HL-60 (cell line): Measurements from ENCODE around the gene FARP2.

Experiments used
- DNase-seq, 2 experiments: peaks; one replicate each; pipeline ENCODE4 v3.0.0-alpha.2; 2010 to 2020; ENCODE audit warnings: low read depth in 1 of 2, low spot score in 1 of 2
- H3K27ac ChIP-seq: fragments of 250-450 bp; sonication (Bioruptor Pico); replicated peaks from 2 replicates; pipeline ENCODE4 v1.5.1; 2020; ENCODE audit warnings: mild to moderate bottlenecking, moderate library complexity
- H3K27me3 ChIP-seq: fragments of 250-450 bp; sonication (Bioruptor Pico); 2 replicates; pipeline ENCODE4 v1.5.1; 2021; ENCODE audit warnings: mild to moderate bottlenecking, moderate library complexity; ENCODE audit not compliant: insufficient read depth, poor library complexity, severe bottlenecking
- H3K4me3 ChIP-seq: replicated peaks from 2 replicates; pipeline ENCODE4 v1.5.1; 2011; ENCODE audit warnings: mild to moderate bottlenecking, control low read depth, low read length; ENCODE audit not compliant: insufficient read depth
- CTCF ChIP-seq: IDR thresholded peaks from one replicate; pipeline ENCODE4 v1.5.1; 2011; ENCODE audit warnings: low read length, control low read depth, inconsistent platforms; ENCODE audit not compliant: insufficient read depth
- GABPA ChIP-seq: IDR thresholded peaks from 2 replicates; pipeline ENCODE4 v1.6.1; 2012; ENCODE audit warnings: low read depth
- POLR2AphosphoS5 ChIP-seq: IDR thresholded peaks from 2 replicates; pipeline ENCODE4 v1.6.1; 2012; ENCODE audit warnings: low read depth
- REST ChIP-seq: IDR thresholded peaks from 2 replicates; pipeline ENCODE4 v1.6.1; 2012; ENCODE audit warnings: low read depth; ENCODE audit not compliant: insufficient replicate concordance
- SPI1 ChIP-seq: IDR thresholded peaks from 2 replicates; pipeline ENCODE4 v1.6.1; 2012; ENCODE audit warnings: low read depth, mild to moderate bottlenecking, borderline replicate concordance

FARP2 gene

GRCh38 chr2:241494311-241494908 lies 138.3 kb downstream of the FARP2 start:
- no peak for TF ChIP-seq CTCF
- no peak for TF ChIP-seq SPI1
- Histone ChIP-seq H3K27me3 (peaks cover 6% of the 10 kb centered on the region), H3K27ac (no peak overlapping the region), H3K4me3 (no peak overlapping the region)
- DNase-seq = no peak

GRCh38 chr2:241495172-241496002 lies 139.3 kb downstream of the FARP2 start:
- Histone ChIP-seq H3K4me3 (no peak overlapping the region), H3K27ac (no peak overlapping the region), H3K27me3 (peaks cover 5% of the 10 kb centered on the region)
- TF ChIP-seq SPI1 = no peak
- no peak for TF ChIP-seq GABPA
- no peak for TF ChIP-seq REST
- DNase-seq = no peak

- H3K27me3 ChIP-seq = peaks cover under 1% of the 10 kb centered on the region
- DNase-seq = no peak
- TF ChIP-seq POLR2AphosphoS5 (no peak), REST (no peak), GABPA (no peak), SPI1 (no peak), CTCF (no peak)
- no peak overlapping the region for H3K27ac ChIP-seq
- H3K4me3 ChIP-seq = no peak overlapping the region
Measured at GRCh38 chr2:241496003-241496707, 140.1 kb downstream of the FARP2 start.
